H1 (cell line): ENCODE measurements around the gene NOX5. TPM values are rescaled to one million over a fixed set of nuclear protein-coding genes. Genes with fewer than 3 reads are reported as not detected.
A peak's percentile ranks its signal among the peaks of the same experiment; 100 is the strongest.

ENCODE experiments used
- CTCF ChIA-PET: fragments of 300-600 bp; sonication (Branson Sonifier 250); formaldehyde crosslinking; loops from one replicate; lab custom pipeline; 2021; ENCODE audit not compliant: partially characterized antibody; lab: Charles Lee
- POLR2A ChIA-PET: fragments of 300-600 bp; sonication (Branson Sonifier 250); formaldehyde crosslinking; loops from one replicate; lab custom pipeline; 2021; ENCODE audit warnings: inconsistent platforms; ENCODE audit not compliant: partially characterized antibody; lab: Charles Lee
- DNase-seq, 2 experiments: peaks; one replicate each; pipeline versions ENCODE4 v3.0.0 to v3.0.0-alpha.2; 2010 to 2022; ENCODE audit warnings: low spot score in 2 of 2, low read depth in 1 of 2, mixed read lengths in 1 of 2
- FAIRE-seq: peaks from 2 replicates; lab custom pipeline; 2011; peaks lifted over from hg19 to GRCh38; lab: Jason Lieb, UNC
- H2AFZ ChIP-seq: 2 replicates; pipeline ENCODE4 v1.8.1; 2012; ENCODE audit warnings: low read length, inconsistent platforms
- H2AK5ac ChIP-seq: 2 replicates; pipeline ENCODE4 v1.6.1; 2013; ENCODE audit warnings: low read depth, low read length
- H2BK120ac ChIP-seq: replicated peaks from 2 replicates; pipeline ENCODE3; 2013; ENCODE audit warnings: low read depth, low read length, inconsistent platforms
- H2BK12ac ChIP-seq: 2 replicates; pipeline ENCODE4 v1.6.1; 2013; ENCODE audit warnings: low read depth, low read length
- H2BK15ac ChIP-seq: 2 replicates; pipeline ENCODE4 v1.6.1; 2013; ENCODE audit warnings: low read length
- H2BK20ac ChIP-seq: 2 replicates; pipeline ENCODE4 v1.6.1; 2013; ENCODE audit warnings: low read length
- H2BK5ac ChIP-seq: 2 replicates; pipeline ENCODE4 v1.6.1; 2013; ENCODE audit warnings: low read depth, low read length
- H3K14ac ChIP-seq: 2 replicates; pipeline ENCODE4 v1.6.1; 2013; ENCODE audit warnings: inconsistent platforms; ENCODE audit not compliant: insufficient read length
- H3K18ac ChIP-seq: 2 replicates; pipeline ENCODE4 v1.6.1; 2013; ENCODE audit warnings: low read length; ENCODE audit errors: extremely low read depth
- H3K23ac ChIP-seq: 2 replicates; pipeline ENCODE4 v1.6.1; 2013; ENCODE audit warnings: inconsistent platforms; ENCODE audit not compliant: insufficient read length
- H3K23me2 ChIP-seq: 2 replicates; pipeline ENCODE4 v1.6.1; 2013; ENCODE audit warnings: low read depth, low read length
- H3K27ac ChIP-seq: 2 replicates; pipeline ENCODE4 v1.6.1; 2011; ENCODE audit warnings: low read depth, low read length, inconsistent platforms
- H3K27me3 ChIP-seq, 4 experiments: replicated peaks in 1 of 4; 1 replicate in 1 of 4; 2 replicates in 3 of 4; pipeline versions ENCODE4 v1.6.1 to v1.8.1; 2011 to 2013; ENCODE audit warnings: low read length in 3 of 4, mild to moderate bottlenecking in 3 of 4, inconsistent platforms in 2 of 4, mixed read lengths in 2 of 4, moderate library complexity in 1 of 4; ENCODE audit not compliant: control insufficient read depth in 3 of 4, insufficient read depth in 3 of 4; ENCODE audit errors: extremely low read depth in 1 of 4
- H3K36me3 ChIP-seq, 4 experiments: 2 replicates each; pipeline versions ENCODE4 v1.6.1 to v1.8.1; 2011 to 2013; ENCODE audit warnings: mild to moderate bottlenecking in 4 of 4, low read length in 3 of 4, moderate library complexity in 2 of 4, control low read depth in 1 of 4, inconsistent platforms in 1 of 4; ENCODE audit not compliant: insufficient read depth in 4 of 4, control insufficient read depth in 2 of 4
- H3K4ac ChIP-seq: replicated peaks from 2 replicates; pipeline ENCODE3; 2013; ENCODE audit warnings: low read length, low read depth, mixed read lengths, inconsistent platforms; ENCODE audit not compliant: insufficient read length
- H3K4me1 ChIP-seq, 4 experiments: replicated peaks in 1 of 4; 1 replicate in 1 of 4; 2 replicates in 3 of 4; pipeline versions ENCODE4 v1.6.1 to v1.8.1; 2011 to 2013; ENCODE audit warnings: low read length in 3 of 4, inconsistent platforms in 2 of 4, mixed read lengths in 1 of 4; ENCODE audit not compliant: insufficient read depth in 4 of 4, control insufficient read depth in 3 of 4
- H3K4me2 ChIP-seq, 2 experiments: 2 replicates each; pipeline versions ENCODE4 v1.6.1 to v1.8.1; 2011 to 2013; ENCODE audit warnings: low read depth in 2 of 2, low read length in 2 of 2, control low read depth in 1 of 2, inconsistent platforms in 1 of 2, mild to moderate bottlenecking in 1 of 2; ENCODE audit not compliant: insufficient read depth in 1 of 2
- H3K4me3 ChIP-seq, 4 experiments: fragments of 200-600, 300-600 bp in 1 of 4; sonication (generic), shearing (Covaris generic), sonication (Bioruptor Twin) in 1 of 4; 2 replicates each; pipeline versions ENCODE4 v1.5.1 to v1.8.1; 2011 to 2016; ENCODE audit warnings: low read length in 4 of 4, low read depth in 3 of 4, control low read depth in 2 of 4, inconsistent platforms in 2 of 4, mild to moderate bottlenecking in 2 of 4, mixed read lengths in 1 of 4, moderate library complexity in 1 of 4; ENCODE audit not compliant: insufficient read depth in 2 of 4; ENCODE audit errors: extremely low read depth in 1 of 4
- H3K56ac ChIP-seq: replicated peaks from 2 replicates; pipeline ENCODE3; 2013; ENCODE audit warnings: low read depth, mild to moderate bottlenecking, mixed read lengths, low read length, inconsistent platforms; ENCODE audit not compliant: insufficient read length
- H3K79me1 ChIP-seq: 2 replicates; pipeline ENCODE4 v1.6.1; 2013; ENCODE audit warnings: low read depth, low read length, control low read depth
- H3K79me2 ChIP-seq, 2 experiments: 2 replicates each; pipeline versions ENCODE4 v1.6.1 to v1.8.1; 2012 to 2013; ENCODE audit warnings: low read length in 2 of 2, mild to moderate bottlenecking in 2 of 2, inconsistent platforms in 1 of 2; ENCODE audit not compliant: insufficient read depth in 2 of 2, control insufficient read depth in 1 of 2
- H3K9ac ChIP-seq, 4 experiments: replicated peaks in 1 of 4; 1 replicate in 1 of 4; 2 replicates in 3 of 4; pipeline versions ENCODE4 v1.6.1 to v1.8.1; 2011 to 2013; ENCODE audit warnings: low read depth in 3 of 4, low read length in 3 of 4, control low read depth in 2 of 4, mild to moderate bottlenecking in 2 of 4, moderate library complexity in 2 of 4, inconsistent platforms in 1 of 4; ENCODE audit errors: extremely low read depth in 1 of 4
- H3K9me3 ChIP-seq, 2 experiments: 2 replicates each; pipeline versions ENCODE4 v1.6.1 to v1.8.1; 2012 to 2013; ENCODE audit warnings: mild to moderate bottlenecking in 2 of 2, moderate library complexity in 2 of 2, control low read depth in 1 of 2, inconsistent platforms in 1 of 2, low read depth in 1 of 2, low read length in 1 of 2, mixed read lengths in 1 of 2; ENCODE audit not compliant: insufficient read depth in 2 of 2
- H4K20me1 ChIP-seq, 2 experiments: replicated peaks in 1 of 2; 2 replicates each; pipeline versions ENCODE3 to v1.8.1; 2011 to 2013; ENCODE audit warnings: inconsistent platforms in 2 of 2, low read length in 2 of 2, mild to moderate bottlenecking in 1 of 2; ENCODE audit not compliant: insufficient read depth in 2 of 2, control insufficient read depth in 1 of 2
- H4K5ac ChIP-seq: 2 replicates; pipeline ENCODE4 v1.6.1; 2013; ENCODE audit warnings: low read length, low read depth, mixed read lengths, inconsistent platforms; ENCODE audit not compliant: insufficient read length
- H4K8ac ChIP-seq: 2 replicates; pipeline ENCODE4 v1.8.0; 2013; ENCODE audit warnings: mild to moderate bottlenecking, moderate library complexity, low read length, inconsistent platforms; ENCODE audit not compliant: insufficient read depth; ENCODE audit errors: extremely low read depth
- H4K91ac ChIP-seq: replicated peaks from 2 replicates; pipeline ENCODE3; 2013; ENCODE audit warnings: low read length, mixed read lengths, inconsistent platforms; ENCODE audit not compliant: insufficient read length
- EZH2 ChIP-seq: fragments of 200-600 bp; sonication (generic); IDR thresholded peaks from 2 replicates; pipeline ENCODE4 v1.7.1; 2012; ENCODE audit warnings: low read depth, mild to moderate bottlenecking, moderate library complexity, low read length, inconsistent platforms; ENCODE audit not compliant: severe bottlenecking
- HDAC6 ChIP-seq: IDR thresholded peaks from one replicate; pipeline ENCODE4 v1.7.1; 2012; ENCODE audit warnings: low read depth, mild to moderate bottlenecking, inconsistent platforms, low read length, moderate library complexity
- MAX ChIP-seq: IDR thresholded peaks from 2 replicates; pipeline ENCODE4 v1.6.1; 2012; ENCODE audit warnings: inconsistent platforms
- RFX5 ChIP-seq: IDR thresholded peaks from 2 replicates; pipeline ENCODE4 v1.6.1; 2011; ENCODE audit warnings: low read depth, low read length, improper control_type of control experiment, borderline replicate concordance
- SP2 ChIP-seq: IDR thresholded peaks from 2 replicates; pipeline ENCODE4 v1.6.1; 2012; ENCODE audit warnings: mild to moderate bottlenecking, low read length, inconsistent platforms
- TBP ChIP-seq: IDR thresholded peaks from 2 replicates; pipeline ENCODE4 v1.6.1; 2011; ENCODE audit warnings: low read depth, low read length, improper control_type of control experiment
- whole genome bisulfite sequencing, 2 experiments: shearing (Covaris generic) in 1 of 2; methylation state at CpG; one replicate each; pipeline versions ENCODE4 v1.1.6 to v1.1.7; 2013 to 2015; ENCODE audit warnings: low lambda C conversion rate in 2 of 2, mixed read lengths in 2 of 2, inconsistent platforms in 1 of 2, low coverage in 1 of 2, missing lambda C conversion rate in 1 of 2; ENCODE audit not compliant: insufficient replicate concordance in 2 of 2, insufficient coverage in 1 of 2, insufficient read length in 1 of 2; ENCODE audit errors: extremely low coverage in 1 of 2, missing lambda C conversion rate in 1 of 2; 5-methylcytosine and 5-hydroxymethylcytosine counted together
- polyA plus RNA-seq, 7 experiments: library from polyadenylated mRNA; depleted of rRNA in 3 of 7; stranded (reverse) in 5 of 7; unstranded in 2 of 7; fragments of >200 nt in 5 of 7; fragments of 200-250 nt in 2 of 7; gene quantifications; 1 replicate in 5 of 7; 2 replicates in 1 of 7; 4 replicates in 1 of 7; pipeline versions ENCODE4 v1.2.1 to v1.2.3, GENCODE V29; 2011 to 2013; ENCODE audit warnings: missing spikeins in 2 of 7, mixed read lengths in 2 of 7
- total RNA-seq: library from RNA; stranded (reverse); fragmentation: NEBNext Ultra II Directional; extraction: Animal tissue kit (Norgen Biotek cat#: 25700); gene quantifications from 2 replicates; pipeline ENCODE4 v1.2.1, GENCODE V29; 2021

Gene NOX5
- total and polyA plus RNA-seq, 2 of the 8 experiments (the other 6 are each of a cell fraction or from before 2014, with no cell fraction given), result under 0.01 TPM; not detected in 1

DNA sequence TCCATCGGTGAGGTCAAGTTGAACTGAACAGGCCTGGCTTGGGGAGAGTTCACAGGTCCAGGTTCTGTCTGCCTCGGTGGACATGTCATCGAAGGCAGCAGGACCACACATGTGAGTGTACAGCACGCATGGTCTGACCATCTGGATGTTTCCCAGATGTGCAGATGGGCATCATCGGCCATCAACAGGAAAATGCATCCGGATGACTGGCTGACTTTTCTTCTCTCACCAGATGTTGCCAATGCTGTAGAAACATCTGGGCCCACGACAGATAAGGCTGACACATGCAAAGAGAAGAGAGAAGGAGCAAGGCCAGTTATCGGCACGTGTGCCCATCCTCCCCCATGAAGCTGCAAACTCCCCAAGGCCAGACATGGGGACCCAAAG lies 45.1 kb downstream of the NOX5 start:
- H2BK5ac ChIP-seq, result no peak overlapping the region
- no peak overlapping the region for H3K14ac ChIP-seq
- H3K4ac ChIP-seq, result no peak overlapping the region
- no peak overlapping the region for H3K23ac ChIP-seq
- H3K79me2 ChIP-seq, result no peaks in the 10 kb centered on the region
- no peak overlapping the region for H3K56ac ChIP-seq
- H2AFZ ChIP-seq, result no peak overlapping the region
- no peak overlapping the region for H3K4me2 ChIP-seq
- H3K18ac ChIP-seq, result no peak overlapping the region
- H3K4me3 ChIP-seq, result no peak overlapping the region
- H3K79me1 ChIP-seq, result no peaks in the 10 kb centered on the region
- H4K5ac ChIP-seq, result no peak overlapping the region
- H3K23me2 ChIP-seq, result 0 out of 2 replicates have a peak, but pooled peaks cover 2% of the 10 kb centered on the region
- H2BK120ac ChIP-seq, result no peak overlapping the region
- H4K91ac ChIP-seq, result peak overlapping the region; percentile 4
- CTCF ChIA-PET, result interaction anchor here (0.6 to 5.6 kb wide), 51 partner anchors 9 to 360 kb away, joined by 3 to 70 read pairs (median 4); no protein-coding TSS in a partner anchor
- peak overlapping the region; percentile 18; the same call in 1 of the 2 replicates for H2BK12ac ChIP-seq
- H3K9me3 ChIP-seq, result no peaks in the 10 kb centered on the region
- no peak overlapping the region for H3K27ac ChIP-seq
- H3K27me3 ChIP-seq, result no peaks in the 10 kb centered on the region; a peak in 1 of 7 replicates
- peaks cover 3 to 8% (median 5%) of the 10 kb centered on the region in 4 experiments; a peak in 6 of 7 replicates for H3K4me1 ChIP-seq
- H4K20me1 ChIP-seq, result no peaks in the 10 kb centered on the region
- no peak overlapping the region for H2AK5ac ChIP-seq
- WGBS, 2 experiments, result 93% methylated on average over 9 of the region's 9 CpGs; no CpG with 5 or more reads in 1 of the 2 experiments
- FAIRE-seq (no peak), DNase-seq (no peak)
- H3K9ac ChIP-seq, result no peak overlapping the region
- H2BK15ac ChIP-seq, result no peak overlapping the region
- TF ChIP-seq MAX (no peak), TBP (no peak), RFX5 (no peak), EZH2 (no peak), SP2 (no peak), HDAC6 (no peak)
- POLR2A ChIA-PET, result interaction anchor here (0.6 to 1.1 kb wide), 3 partner anchors 25 to 142 kb away, joined by 3 to 4 read pairs (median 4); no protein-coding TSS in a partner anchor
- peak overlapping the region; percentile 24; the same call in 1 of the 2 replicates for H2BK20ac ChIP-seq
- no peaks in the 10 kb centered on the region for H3K36me3 ChIP-seq
- H4K8ac ChIP-seq, result no peak overlapping the region
